HG03159 (cell line): ENCODE data around the gene DGKB.

Experiments used
- ATAC-seq: cut with Tn5 transposase; IDR thresholded peaks from one replicate; pipeline ENCODE4 v1.9.1; 2021; ENCODE audit warnings: mild to moderate bottlenecking, moderate library complexity; ENCODE audit not compliant: unreplicated experiment

Gene DGKB

GRCh38 chr7:14825912-14826311 lies 76.6 kb downstream of the DGKB start:
- no peak for ATAC-seq

- ATAC-seq = no peak
Observed at GRCh38 chr7:14822481-14822854, 80.1 kb downstream of the DGKB start.

- no peak for ATAC-seq
Observed at GRCh38 chr7:14821757-14822480, 80.6 kb downstream of the DGKB start.

GRCh38 chr7:14818871-14819270 lies 83.7 kb downstream of the DGKB start:
- no peak for ATAC-seq

GRCh38 chr7:14817829-14818614 lies 84.5 kb downstream of the DGKB start:
- ATAC-seq = no peak

- ATAC-seq = no peak
Observed at GRCh38 chr7:14807507-14807906, 95.0 kb downstream of the DGKB start.

GRCh38 chr7:14806891-14807290 lies 95.7 kb downstream of the DGKB start:
- no peak for ATAC-seq

- no peak for ATAC-seq
Observed at GRCh38 chr7:14805105-14805719, 97.3 kb downstream of the DGKB start.

GRCh38 chr7:14800664-14801063 lies 101.9 kb downstream of the DGKB start:
- no peak for ATAC-seq

- ATAC-seq = no peak
Observed at GRCh38 chr7:14793151-14793550, 109.4 kb downstream of the DGKB start.

- no peak for ATAC-seq
Observed at GRCh38 chr7:14787551-14787950, 115.0 kb downstream of the DGKB start.

- ATAC-seq = no peak
Observed at GRCh38 chr7:14786314-14786895, 116.1 kb downstream of the DGKB start.

- ATAC-seq = no peak
Observed at GRCh38 chr7:14777806-14778205, 124.7 kb downstream of the DGKB start.

- ATAC-seq = no peak
Observed at GRCh38 chr7:14776266-14776665, 126.3 kb downstream of the DGKB start.

GRCh38 chr7:14773729-14774271 lies 128.8 kb downstream of the DGKB start:
- ATAC-seq = no peak

- ATAC-seq = no peak
Observed at GRCh38 chr7:14770614-14771013, 131.9 kb downstream of the DGKB start.

GRCh38 chr7:14769261-14769660 lies 133.3 kb downstream of the DGKB start:
- no peak for ATAC-seq

GRCh38 chr7:14767716-14768425 lies 134.7 kb downstream of the DGKB start:
- no peak for ATAC-seq

GRCh38 chr7:14766747-14767146 lies 135.8 kb downstream of the DGKB start:
- ATAC-seq = no peak

GRCh38 chr7:14765731-14766130 lies 136.8 kb downstream of the DGKB start:
- no peak for ATAC-seq

- no peak for ATAC-seq
Observed at GRCh38 chr7:14762561-14762960, 140.0 kb downstream of the DGKB start.
